ENCODE results near the gene CETN2.

GRCh38 chrX:152853986-152854385, 23.4 kb upstream of the CETN2 start:
- TF ChIP-seq, protein P1, sequence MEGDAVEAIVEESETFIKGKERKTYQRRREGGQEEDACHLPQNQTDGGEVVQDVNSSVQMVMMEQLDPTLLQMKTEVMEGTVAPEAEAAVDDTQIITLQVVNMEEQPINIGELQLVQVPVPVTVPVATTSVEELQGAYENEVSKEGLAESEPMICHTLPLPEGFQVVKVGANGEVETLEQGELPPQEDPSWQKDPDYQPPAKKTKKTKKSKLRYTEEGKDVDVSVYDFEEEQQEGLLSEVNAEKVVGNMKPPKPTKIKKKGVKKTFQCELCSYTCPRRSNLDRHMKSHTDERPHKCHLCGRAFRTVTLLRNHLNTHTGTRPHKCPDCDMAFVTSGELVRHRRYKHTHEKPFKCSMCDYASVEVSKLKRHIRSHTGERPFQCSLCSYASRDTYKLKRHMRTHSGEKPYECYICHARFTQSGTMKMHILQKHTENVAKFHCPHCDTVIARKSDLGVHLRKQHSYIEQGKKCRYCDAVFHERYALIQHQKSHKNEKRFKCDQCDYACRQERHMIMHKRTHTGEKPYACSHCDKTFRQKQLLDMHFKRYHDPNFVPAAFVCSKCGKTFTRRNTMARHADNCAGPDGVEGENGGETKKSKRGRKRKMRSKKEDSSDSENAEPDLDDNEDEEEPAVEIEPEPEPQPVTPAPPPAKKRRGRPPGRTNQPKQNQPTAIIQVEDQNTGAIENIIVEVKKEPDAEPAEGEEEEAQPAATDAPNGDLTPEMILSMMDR (IDR thresholded peaks at IDR 0.05; ENCODE audit: low read length): no peak
- no peak for TF ChIP-seq EZH2 (optimal IDR thresholded peaks at IDR 0.05; ENCODE audit: low read depth, low read length)
